ENCODE measurements around the gene RHEB.

RHEB gene

DNA sequence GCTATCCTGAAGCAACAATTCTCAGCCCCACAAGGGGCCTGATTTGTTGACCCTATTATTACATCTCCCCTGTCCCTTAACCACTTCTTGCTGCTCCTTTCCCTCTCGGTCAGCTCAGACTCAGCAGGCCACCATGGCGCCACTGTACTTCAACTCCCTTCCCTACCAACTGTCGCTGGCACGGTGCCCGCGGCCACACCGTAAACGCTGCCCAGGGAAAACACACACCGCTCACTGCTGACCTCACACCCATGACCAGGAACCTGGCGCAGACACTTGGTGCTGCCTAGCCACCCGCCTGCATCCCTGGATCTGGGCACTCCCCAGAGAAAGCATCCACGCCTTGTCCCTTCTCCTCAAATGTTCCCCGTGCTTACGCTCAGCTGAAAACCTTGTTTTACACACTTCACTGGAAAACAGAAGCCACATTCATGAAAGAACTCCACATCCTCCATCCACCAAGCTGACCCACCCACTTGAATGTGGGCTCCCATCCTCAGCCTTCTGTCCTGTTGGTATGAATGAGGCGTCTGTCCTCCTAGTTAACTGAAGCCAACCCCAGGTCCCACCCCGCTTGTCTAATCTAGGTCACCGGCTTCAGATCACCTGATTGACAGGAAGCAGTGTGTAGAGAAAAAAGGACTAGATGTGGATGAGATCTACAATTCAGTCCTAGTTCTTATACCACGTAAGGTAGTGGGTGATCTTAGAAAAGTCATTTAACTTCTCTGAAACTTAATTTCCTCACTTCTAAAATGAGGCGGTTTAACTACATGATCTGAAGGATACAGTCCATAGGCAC, 51.3 kb downstream of the RHEB start:
- DNase-seq = no peak

DNA sequence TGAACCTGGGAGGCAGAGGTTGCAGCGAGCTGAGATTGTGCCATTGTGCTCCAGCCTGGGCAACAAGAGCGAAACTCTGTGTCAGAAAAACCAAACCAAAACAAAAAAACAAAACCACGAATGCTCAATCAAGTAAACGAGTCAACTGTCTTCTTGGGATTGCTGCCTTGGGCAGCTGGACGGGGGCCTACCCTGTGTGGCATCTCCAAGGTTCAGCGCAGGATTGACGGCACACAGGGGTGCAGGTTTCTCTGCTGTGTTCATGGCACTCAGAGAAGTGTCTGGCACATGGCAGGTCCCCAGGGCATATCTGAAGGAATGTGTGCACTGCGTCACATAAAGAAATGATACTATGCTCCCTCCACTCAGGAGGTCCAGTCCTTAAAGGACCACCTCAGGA, 54.5 kb downstream of the RHEB start:
- DNase-seq = no peak

DNA sequence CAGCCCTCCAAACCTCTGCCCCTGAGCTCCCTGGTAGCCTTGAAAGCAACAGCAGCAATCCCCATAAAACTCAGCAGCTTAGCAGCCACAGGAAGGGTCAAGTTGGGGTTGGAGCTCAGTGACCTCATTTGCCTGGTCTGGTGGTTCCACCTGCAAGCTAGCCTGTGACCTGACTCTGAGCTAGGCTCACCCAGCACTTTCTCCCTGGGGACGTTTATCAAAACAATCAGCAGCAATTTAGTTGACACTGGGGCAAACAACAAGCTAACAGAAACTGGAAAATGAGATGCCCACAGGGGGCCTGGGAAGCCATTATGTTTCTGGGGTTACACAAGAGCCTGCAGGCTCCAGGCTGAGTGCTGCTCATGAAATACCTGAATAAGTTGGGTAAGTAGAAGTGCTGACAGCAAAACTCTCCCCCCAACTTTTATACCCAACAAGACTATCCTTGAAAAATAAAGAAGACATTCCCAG, 57.4 kb downstream of the RHEB start:
- no peak for DNase-seq

DNA sequence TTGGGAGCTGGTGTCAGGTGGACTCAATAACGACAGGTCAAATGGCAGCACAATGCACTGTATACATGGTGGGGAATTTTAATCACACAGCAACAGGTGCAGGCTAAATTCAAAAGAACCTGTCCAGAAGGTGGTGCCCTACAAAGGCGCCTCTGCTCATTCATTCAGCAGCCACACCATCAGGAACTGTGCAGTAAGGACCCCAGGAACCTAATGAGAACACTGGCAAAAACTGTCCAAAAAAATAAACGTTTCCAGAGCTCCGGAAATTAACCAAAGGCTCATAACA, 57.8 kb downstream of the RHEB start:
- DNase-seq = no peak

DNA sequence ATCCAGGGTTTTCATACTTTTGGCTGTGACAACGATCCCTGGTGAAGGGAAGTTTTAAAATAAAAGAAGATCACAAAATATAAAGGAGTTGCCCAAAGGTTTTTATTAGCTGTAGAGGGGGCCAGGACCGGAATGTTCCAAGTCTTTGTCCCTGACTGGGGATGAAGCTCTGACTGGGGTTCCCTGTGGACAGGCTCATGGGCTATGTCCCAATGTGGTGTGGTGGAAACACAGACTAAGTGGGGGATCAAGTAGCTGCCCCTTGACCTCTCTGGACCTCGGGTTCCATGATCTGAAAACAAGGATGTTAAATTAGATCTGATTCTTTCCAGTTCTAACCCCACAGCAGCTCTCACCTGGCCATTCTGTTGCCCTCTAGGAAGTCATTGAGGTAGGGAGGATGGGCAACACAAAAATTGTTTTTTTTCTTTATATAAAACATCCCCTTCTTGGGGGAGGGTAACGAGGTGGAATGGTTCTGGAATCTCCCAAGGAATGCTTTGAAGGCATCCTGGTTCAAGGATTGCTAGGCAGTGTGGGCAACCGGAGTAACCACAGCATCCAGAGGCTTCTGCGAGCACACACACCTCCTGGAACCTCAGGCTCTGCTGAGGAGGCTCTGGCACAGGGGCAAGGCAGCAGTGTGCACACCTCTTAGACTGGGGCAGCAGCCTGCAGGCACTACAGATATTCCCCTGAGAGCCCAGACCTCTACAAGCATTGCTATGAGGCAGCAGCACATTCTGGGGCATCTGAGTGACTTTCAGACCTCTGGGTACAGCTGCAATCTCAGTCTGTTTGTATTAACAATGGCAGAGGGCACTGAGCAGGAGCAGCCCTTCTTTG, 58.4 kb downstream of the RHEB start:
- no peak for DNase-seq

DNA sequence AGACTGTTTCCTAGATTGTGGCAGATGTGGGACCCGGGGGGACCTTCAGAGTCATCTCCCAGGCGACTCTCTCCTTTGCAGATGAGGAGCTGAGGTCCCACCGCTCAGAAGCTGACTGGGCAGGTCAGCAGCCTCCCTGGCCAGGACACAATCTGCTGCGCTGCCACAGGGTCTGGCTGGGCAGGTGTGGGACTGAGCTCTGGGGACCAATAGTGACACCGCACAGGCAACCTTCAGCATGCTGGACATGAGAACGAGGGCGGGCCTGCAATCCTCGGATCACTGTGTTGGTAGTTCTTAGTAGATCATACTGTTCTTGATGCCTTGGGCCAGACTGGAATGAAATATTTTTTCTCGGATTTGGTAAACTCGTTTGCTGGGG, 59.2 kb downstream of the RHEB start:
- no peak for DNase-seq

DNA sequence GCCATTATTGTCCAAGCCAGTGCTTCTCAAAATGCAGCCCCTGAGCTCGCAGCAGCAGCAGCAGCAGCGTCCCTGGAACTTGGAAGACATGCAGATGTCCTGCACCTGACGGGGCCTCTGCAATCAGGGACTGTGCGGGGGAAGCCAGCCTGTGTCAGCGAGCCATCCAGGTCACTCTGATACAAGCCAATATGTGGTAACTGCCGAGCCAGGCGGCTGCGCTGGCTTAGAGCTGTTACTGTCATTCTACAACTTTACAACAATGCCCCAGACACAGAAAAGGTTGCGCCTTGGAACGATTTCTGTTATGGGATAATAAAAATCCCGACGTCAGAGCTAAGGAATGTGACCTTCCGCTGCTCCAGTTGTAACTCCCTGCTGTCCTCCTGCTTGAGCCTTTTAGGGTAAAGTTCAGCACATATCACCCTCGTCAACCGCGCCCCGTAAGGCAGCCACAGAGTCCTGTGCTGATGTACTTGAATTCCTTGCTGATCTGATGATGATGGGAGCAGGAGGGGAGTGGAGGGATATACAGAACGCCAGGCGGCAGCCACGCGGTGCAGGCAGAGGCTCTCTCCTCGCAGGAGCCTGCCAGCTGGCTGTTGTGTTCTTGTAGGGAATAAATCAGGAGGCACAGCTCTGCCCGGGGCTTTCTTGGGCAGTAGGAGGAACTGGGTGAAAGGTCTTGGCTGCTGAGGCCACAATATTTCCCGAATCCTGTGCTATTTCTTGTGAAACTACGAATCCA, 59.8 kb downstream of the RHEB start:
- no peak for DNase-seq

DNA sequence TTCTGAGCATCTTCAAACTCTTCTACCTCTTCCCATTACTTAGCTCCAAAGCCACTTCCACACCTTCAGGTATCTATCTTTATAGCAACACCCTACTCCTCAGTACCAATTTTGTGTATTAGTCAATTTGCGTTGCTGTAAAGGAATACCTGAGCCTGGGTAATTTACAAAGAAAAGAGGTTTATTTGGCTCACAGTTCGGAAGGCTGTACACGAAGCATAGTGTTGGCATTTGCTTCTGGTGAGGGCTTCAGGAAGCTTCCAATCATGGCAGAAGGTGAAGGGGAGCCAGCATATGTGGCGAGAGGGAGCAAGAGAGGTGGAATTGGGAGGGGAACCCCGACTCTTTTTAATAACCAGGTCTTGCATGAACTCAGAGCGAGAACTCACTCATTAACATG, 62.2 kb downstream of the RHEB start:
- DNase-seq = no peak

DNA sequence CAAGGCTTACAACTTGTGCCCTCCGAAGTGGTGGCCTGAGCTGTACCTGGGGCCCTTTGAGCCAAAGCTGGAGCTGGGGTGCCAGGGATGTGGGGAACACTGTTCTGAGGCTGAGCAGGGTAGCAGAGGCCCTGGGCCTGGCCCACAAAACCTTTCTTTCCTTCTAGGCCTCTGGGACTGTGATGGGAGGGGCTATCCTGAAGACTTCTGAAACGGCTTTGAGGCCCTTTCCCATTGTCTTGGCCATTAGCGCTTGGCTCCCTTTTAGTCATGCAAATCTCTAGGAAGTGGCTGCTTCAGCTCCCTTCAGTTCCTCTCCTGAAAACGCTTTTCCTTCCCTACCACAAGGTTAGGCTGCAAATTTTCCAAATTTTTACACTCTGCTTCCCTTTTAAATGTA, 62.9 kb downstream of the RHEB start:
- DNase-seq = no peak

DNA sequence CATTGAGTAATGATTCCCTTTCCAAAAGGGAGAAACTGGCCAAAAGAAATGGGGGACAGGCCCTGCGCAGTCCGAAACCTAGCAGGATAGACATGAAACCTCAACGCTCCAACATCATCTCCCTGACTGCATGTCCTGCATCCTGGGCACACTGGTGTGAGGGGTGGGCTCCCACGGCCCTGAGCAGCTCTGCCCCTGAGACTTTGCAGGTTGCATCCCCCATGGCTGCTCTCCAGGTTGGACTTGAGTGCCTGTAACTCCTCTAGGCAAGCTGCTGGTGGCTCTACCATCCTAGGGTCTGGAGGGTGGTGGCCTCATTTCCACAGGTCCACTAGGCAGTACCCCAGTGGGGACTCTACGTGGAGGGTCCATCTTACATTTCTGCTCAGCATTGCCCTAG, 63.4 kb downstream of the RHEB start:
- no peak for DNase-seq

DNA sequence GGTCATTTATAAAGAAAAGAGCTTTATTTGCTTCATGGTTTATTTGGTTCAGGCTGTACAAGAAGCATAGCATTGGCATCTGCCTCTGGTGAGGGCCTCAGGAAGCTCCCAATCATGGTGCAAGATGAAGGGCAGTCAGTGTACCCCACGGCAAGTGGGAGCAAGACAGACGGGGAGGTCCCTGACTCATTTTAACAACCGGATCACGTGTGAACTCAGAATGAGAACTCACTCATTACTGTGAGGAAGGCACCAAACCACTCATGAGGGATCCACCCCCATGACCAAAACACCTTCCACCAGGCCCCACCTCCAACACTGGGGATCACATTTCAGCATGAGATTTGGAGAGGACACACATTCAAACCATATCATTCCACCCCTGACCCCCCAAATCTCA, 64.0 kb downstream of the RHEB start:
- DNase-seq = no peak

DNA sequence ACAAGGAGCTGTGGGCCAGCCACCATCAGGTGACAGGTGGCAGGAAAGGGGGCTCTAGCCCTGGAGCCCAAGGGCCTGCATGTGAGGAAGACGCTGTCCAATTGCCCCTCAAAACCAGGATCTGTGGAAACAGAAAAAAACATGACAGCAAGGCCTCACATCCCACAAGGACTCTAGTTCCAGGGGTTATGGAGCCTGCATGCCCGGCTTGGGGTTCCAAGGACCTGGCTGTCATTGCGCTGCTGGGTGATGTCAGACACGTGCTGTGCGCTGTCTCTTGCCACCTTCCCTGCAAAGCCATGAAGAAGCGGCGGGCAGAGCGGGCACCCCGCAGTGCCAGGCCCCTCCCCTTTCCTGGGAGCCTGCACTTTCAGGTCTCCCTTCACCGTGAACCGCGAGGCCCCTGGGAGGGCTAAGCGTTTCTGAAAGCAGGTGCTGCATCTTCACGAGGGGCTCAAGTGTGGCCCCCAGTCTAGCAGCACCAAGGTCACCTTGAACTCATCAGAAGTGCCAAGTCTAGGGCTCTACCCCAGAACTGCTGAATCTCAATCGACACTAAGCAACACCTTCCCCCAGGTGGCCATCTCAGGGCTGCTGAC, 64.7 kb downstream of the RHEB start:
- DNase-seq = no peak

DNA sequence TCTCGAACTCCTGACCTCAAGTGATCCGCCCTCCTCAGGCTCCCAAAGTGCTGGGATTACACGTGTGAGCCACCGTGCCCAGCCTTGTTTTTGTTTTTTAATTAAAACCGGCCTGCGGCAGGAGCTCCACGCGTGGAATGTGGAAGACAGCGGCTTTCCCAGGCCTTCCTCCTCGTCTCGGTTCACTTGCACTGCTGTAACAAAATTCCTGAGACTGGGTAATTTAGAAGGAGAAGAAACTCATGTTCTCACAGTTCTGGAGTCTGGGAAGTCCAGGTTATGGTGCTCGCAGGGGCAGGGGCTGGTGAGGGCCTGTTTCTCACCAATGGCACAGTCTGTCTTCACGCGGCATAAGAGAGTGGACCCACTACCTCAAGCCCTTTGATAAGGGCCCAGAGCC, 65.4 kb downstream of the RHEB start:
- no peak for DNase-seq

DNA sequence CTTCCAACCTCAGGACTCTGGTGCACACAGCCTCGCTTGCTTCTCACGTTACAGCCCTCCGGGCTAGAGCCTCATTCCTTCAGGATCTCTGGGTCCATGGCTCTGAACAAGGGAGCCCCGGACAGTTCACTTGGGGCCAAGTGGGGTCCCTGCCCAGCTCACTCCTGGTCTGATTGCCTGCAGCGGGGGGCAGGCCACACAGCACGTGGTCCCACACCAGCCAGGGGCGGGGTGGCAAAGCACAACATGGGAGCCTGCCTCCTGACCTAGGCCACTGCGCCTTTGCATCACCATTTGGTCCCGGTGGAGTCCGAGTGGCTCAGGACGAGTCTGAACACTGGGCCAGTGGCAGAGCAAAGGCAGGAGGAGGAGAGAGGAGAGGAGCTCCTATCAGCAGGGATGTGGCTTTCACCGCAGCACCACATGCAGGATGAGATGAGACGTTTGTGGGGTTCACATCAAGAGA, 66.3 kb downstream of the RHEB start:
- no peak for DNase-seq

DNA sequence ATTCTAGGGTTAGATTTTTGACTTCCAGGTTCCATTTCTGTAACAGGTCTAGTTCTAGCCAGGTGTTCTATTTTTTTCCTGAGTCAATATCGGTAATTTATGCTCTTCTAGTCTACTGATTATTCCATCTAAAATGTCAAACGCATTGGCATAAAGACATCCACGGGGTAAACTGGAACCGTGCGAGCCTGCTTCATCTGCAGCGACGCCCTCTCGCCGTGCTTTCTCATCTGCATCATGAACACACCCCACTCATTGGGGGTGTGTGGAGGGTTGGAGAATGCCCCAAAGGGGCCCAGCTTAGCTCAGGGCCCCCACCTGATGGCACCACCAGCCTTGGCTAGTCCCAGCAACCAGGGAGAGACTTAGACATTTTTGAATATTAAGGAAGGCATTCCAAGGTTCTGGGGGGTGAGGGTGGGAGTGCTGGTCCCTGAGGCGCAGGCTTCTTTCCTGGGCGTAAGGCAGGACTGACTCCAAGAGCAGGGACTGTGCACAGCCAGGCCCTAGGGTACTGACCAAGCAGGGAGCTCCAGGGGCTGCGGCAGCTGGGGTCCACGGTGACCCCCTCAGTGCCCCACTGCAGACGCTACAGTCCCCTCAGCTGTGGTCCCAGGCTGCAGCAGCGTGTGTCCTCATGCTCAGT, 66.9 kb downstream of the RHEB start:
- no peak for DNase-seq

DNA sequence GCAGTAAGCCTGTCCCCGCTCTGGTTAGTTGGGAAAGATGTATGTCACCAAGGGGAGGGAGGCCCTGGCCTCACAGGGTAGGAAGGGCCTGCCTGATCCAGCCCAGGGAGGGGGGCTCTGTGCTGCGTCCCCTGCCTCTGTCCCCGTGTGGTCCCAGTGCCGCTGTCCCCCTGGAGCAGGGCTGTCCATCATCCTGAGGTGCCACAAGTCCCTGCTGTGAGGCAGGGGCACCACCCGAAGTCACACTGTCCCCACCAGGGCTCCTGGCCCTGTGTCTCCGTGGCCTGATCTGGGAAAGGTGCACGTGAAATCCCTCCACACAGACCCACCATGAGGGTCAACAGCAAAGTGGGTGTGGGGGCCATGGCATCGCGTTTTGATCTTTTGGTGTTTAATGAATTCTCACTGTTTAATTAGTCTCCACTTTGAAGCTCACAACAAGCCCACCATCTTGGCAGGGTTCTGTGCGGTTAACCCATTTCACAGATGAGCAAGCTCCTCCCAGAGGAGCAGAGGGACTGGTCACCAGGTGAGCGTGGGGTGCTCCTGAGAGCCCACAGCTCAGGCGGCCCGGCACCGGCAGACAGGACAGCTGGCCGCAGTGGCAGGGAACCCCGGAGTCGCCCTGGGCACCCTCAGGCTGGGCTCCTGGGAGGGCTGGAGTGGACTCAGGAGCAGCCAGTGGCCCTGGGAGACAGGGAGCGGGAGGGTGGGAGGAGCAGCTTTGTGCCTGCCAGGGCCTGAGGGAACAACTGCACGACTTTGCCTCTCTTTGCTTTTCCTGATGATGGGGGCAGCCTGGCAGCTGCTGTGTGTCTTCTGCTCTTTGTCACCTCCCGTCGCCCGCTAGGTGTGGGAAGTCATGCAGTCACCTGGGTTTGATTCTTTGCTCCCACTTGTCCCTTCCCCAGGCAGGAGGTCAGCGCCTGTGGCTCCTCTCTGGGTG, 67.8 kb downstream of the RHEB start:
- DNase-seq = no peak

DNA sequence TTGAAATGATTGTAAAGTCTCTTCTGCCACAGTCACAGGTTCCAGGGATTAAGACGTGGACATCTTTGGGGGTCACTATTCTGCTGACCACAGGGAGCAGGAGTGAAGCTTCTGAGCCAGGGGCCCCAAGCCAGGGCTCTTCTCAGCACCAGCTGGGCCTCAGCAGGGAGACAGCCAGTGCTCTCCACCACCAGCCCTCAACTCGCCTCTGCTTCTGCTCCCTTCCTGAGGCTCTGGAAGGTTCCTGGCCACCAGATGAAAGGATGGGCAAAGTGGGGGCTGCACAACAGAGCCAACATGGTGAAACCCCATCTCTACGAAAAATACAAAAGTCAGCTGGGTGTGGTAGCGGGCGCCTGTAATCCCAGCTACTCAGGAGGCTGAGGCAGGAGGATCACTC, 68.5 kb downstream of the RHEB start:
- DNase-seq = no peak

DNA sequence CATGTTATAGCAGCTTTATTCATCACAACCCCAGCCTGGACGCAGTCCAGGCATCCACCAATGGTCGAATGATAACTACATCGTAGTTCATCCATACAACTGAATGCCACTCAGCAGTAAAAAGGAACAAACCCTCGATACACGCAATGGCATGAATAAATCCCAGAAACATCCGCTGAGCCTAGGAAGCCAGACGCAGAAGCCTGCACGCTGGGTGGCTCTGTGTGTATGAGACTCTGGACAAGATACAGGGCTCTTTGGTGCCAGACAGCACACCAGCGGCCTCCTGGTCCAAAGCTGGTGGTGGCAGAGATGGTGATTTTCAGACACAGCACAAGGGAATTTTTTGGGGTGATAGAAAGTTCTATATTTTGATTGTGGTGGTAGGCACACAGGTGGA, 69.7 kb downstream of the RHEB start:
- no peak for DNase-seq

DNA sequence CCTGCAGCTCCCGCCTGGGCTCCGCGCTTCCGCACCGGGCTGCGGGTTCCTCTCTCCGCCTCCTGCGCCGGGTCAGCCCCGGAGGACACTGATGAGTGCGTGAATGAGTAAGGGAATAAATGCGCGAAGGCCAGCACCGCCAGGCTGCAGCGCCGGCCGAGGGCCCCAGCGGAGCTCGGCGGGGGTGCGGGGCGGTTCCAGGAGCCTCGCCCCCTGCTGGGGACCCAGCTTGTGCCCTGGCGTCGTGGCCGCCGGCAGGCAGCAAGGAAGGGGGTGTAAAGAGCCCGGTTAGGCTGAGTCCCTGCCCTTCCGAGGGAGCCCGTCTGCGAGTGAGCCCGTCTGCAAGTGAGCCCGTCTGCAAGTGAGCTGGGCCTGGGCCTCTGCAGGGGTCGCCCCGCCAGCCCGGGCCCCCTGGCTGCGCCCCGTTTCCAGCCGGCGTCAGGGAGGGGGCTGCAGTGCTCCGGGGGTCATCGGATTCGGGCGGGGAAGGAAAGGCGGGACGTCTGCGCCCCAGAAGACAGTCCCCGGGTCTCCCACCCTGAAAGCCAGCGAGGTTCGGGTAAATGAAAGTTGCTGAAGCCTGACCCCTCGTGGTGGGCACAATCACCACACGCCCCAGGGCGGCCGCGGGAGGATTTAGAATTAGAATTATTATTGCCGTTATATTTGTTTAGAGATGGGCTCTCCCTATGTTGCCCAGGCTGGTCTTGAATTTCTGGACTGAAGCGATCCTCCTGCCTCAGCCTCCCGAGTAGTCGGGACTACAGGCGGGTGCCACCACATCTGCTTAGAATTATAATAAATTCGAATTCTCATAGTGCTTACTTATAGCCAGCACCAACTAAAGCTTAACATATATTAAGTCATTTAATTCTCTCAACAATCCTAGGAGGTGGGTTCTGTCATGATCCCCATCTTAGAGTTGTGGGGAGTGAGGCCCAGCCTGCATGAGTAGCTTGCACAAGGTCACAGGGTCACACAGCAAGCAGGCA, 71.1 kb downstream of the RHEB start:
- peak; percentile 34 for DNase-seq

DNA sequence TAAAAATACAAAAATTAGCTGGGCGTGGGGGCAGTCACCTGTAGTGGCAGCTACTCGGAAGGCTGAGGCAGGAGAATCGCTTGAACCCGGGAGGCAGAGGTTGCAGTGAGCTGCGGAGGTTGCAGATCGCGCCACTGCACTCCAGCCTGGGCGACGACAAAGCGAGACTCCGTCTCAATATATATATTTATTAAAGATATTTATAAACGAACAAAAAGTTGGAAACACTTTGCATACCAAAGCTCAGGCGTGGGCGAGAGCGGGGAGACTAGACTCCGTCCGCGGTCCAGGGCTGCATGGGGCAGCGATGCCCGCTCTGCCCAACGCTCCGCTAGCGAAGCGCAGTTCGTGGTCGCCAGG, 71.8 kb downstream of the RHEB start:
- no peak for DNase-seq
